Gastrocnemius medialis (tissue), 4 donors: ENCODE results near the gene ORMDL2. TPM values are rescaled to one million over a fixed set of nuclear protein-coding genes. Genes with fewer than 3 reads are reported as not detected.

Source experiments
- ATAC-seq, 2 donors: fragments of 150-250 bp; one replicate each; pipeline ENCODE4 v1.9.1; 2016
- DNase-seq, 2 donors: peaks; one replicate each; pipeline ENCODE4 v3.0.0-alpha.2; 2019
- H3K27ac ChIP-seq, 4 donors: fragments of 200-600 bp; sonication (generic); 1 replicate in 1 of 4; 2 replicates in 3 of 4; pipeline ENCODE4 v1.5.1; 2016 to 2018; ENCODE audit warnings: mild to moderate bottlenecking in 2 of 4, moderate library complexity in 1 of 4
- H3K27me3 ChIP-seq, 3 donors: fragments of 200-600 bp; sonication (generic) in 2 of 3; 1 replicate in 1 of 3; 2 replicates in 2 of 3; pipeline versions ENCODE4 v1.5.1 to v1.6.0; 2016 to 2019; ENCODE audit warnings: mild to moderate bottlenecking in 1 of 3, moderate library complexity in 1 of 3
- H3K36me3 ChIP-seq, 2 donors: fragments of 200-600 bp; sonication (generic) in 1 of 2; one replicate each; pipeline ENCODE4 v1.5.1; 2017 to 2018
- H3K4me1 ChIP-seq, 2 donors: fragments of 200-600 bp; sonication (generic) in 1 of 2; one replicate each; pipeline ENCODE4 v1.5.1; 2016 to 2017; ENCODE audit warnings: mild to moderate bottlenecking in 2 of 2
- H3K4me3 ChIP-seq, 4 donors: fragments of 200-600 bp; sonication (generic) in 3 of 4; 1 replicate in 1 of 4; 2 replicates in 3 of 4; pipeline ENCODE4 v1.5.1; 2016 to 2019; ENCODE audit warnings: mild to moderate bottlenecking in 2 of 4
- H3K9me3 ChIP-seq, 3 donors: fragments of 200-600 bp; sonication (generic) in 2 of 3; 1 replicate in 1 of 3; 2 replicates in 2 of 3; pipeline ENCODE4 v1.5.1; 2016 to 2019
- CTCF ChIP-seq, 5 experiments: fragments of 450-650 bp in 3 of 5; fragments of 200-600 bp in 2 of 5; sonication (generic) in 2 of 5; IDR thresholded peaks in 4 of 5; conservative IDR thresholded peaks in 1 of 5; 1 replicate in 4 of 5; 2 replicates in 1 of 5; pipeline ENCODE4 v1.5.1; 2016 to 2019; ENCODE audit warnings: antibody characterized with exemption in 5 of 5, mild to moderate bottlenecking in 3 of 5, moderate library complexity in 3 of 5
- POLR2A ChIP-seq, 2 donors: fragments of 450-650 bp; IDR thresholded peaks; one replicate each; pipeline ENCODE4 v1.6.1; 2017; ENCODE audit warnings: antibody characterized with exemption in 2 of 2, mild to moderate bottlenecking in 2 of 2, moderate library complexity in 2 of 2
- in situ Hi-C, 4 donors: fragments of 200-750 bp; cut with MboI; loops; one replicate each; pipeline versions ENCODE4 v1.15.0 to v1.8.0; 2017; ENCODE audit warnings: low sequenced_read_pairs in 4 of 4
- intact Hi-C: fragments of 100-400 bp; cut with DNase I; formaldehyde crosslinking; loops from one replicate; pipeline ENCODE4 v1.15.1; 2023; ENCODE audit warnings: low total_unique reads
- total RNA-seq, 4 donors: library from RNA; depleted of rRNA; stranded (reverse); fragments of >200 nt; gene quantifications; one replicate each; pipeline versions ENCODE4 v1.1.0 to v1.2.3, GENCODE V29; 2016

The ORMDL2 gene
- total RNA-seq, 4 donors from 2014 or later: 6.6 to 23.1 (median 12.1) TPM

- peaks cover 0 to 3% of the 10 kb centered on the region in 2 donors for H3K4me1 ChIP-seq
- H3K36me3 ChIP-seq: no peaks in the 10 kb centered on the region
- ATAC-seq (peak; percentile 90 to 92), DNase-seq (peak; percentile 80 to 86)
- no peak for TF ChIP-seq CTCF (IDR thresholded peaks at IDR 0.05 in 4 of 5, conservative IDR thresholded peaks at IDR 0.05 in 1 of 5)
- TF ChIP-seq POLR2A (IDR thresholded peaks at IDR 0.05): peak; percentile 47 to 69
- H3K27me3 ChIP-seq: peaks cover 0 to 13% (median 6%) of the 10 kb centered on the region in 3 donors
- intact Hi-C loops (no loop called here), in situ Hi-C loops (no loop called here)
- H3K9me3 ChIP-seq: no peaks in the 10 kb centered on the region
- H3K27ac ChIP-seq: peak overlapping the region; percentile 81 to 88 (median 86)
- peak overlapping the region in 2 of 4 donors; percentile 17 to 21 for H3K4me3 ChIP-seq
Measured at GRCh38 chr12:55847603-55848291, 29.9 kb downstream of the ORMDL2 start.

GRCh38 chr12:55849616-55850343, 31.9 kb downstream of the ORMDL2 start:
- ATAC-seq: no peak
- in situ Hi-C loops (no loop called here), intact Hi-C loops (no loop called here)
- no peak for DNase-seq
- Histone ChIP-seq H3K27me3 (peaks cover 0 to 13% (median 6%) of the 10 kb centered on the region in 3 donors), H3K4me1 (peaks cover 0 to 3% of the 10 kb centered on the region in 2 donors), H3K27ac (peak overlapping the region; percentile 80 to 88 (median 82)), H3K4me3 (no peak overlapping the region), H3K36me3 (no peaks in the 10 kb centered on the region), H3K9me3 (no peaks in the 10 kb centered on the region)
- TF ChIP-seq POLR2A (IDR thresholded peaks at IDR 0.05): no peak
- no peak for TF ChIP-seq CTCF (IDR thresholded peaks at IDR 0.05 in 4 of 5, conservative IDR thresholded peaks at IDR 0.05 in 1 of 5)

GRCh38 chr12:55850401-55850800, 32.6 kb downstream of the ORMDL2 start:
- DNase-seq (no peak), ATAC-seq (no peak)
- Histone ChIP-seq H3K9me3 (no peaks in the 10 kb centered on the region), H3K27me3 (peaks cover 0 to 12% (median 6%) of the 10 kb centered on the region in 3 donors), H3K27ac (no peak overlapping the region), H3K4me1 (peaks cover 0 to 3% of the 10 kb centered on the region in 2 donors), H3K36me3 (no peaks in the 10 kb centered on the region), H3K4me3 (no peak overlapping the region)
- TF ChIP-seq CTCF (IDR thresholded peaks at IDR 0.05 in 4 of 5, conservative IDR thresholded peaks at IDR 0.05 in 1 of 5) (no peak), POLR2A (IDR thresholded peaks at IDR 0.05) (no peak)
- intact Hi-C loops: no loop called here
- in situ Hi-C loops: no loop called here

- Histone ChIP-seq H3K27me3 (peaks cover 0 to 11% (median 6%) of the 10 kb centered on the region in 3 donors), H3K4me3 (no peak overlapping the region), H3K4me1 (peaks cover 0 to 3% of the 10 kb centered on the region in 2 donors), H3K36me3 (no peaks in the 10 kb centered on the region), H3K9me3 (no peaks in the 10 kb centered on the region), H3K27ac (no peak overlapping the region)
- DNase-seq: no peak
- intact Hi-C loops: no loop called here
- no peak for TF ChIP-seq POLR2A (IDR thresholded peaks at IDR 0.05)
- no peak for TF ChIP-seq CTCF (IDR thresholded peaks at IDR 0.05 in 4 of 5, conservative IDR thresholded peaks at IDR 0.05 in 1 of 5)
- ATAC-seq: no peak
- in situ Hi-C loops: no loop called here
Measured at GRCh38 chr12:55850893-55851292, 33.1 kb downstream of the ORMDL2 start.
